Thyroid gland (tissue), 4 donors: ENCODE measurements around the gene LRRFIP1. TPM values are rescaled to one million over a fixed set of nuclear protein-coding genes. Genes with fewer than 3 reads are reported as not detected.

Experiments
- DNase-seq, 2 donors: peaks; one replicate each; pipeline ENCODE4 v3.0.0-alpha.2; 2019
- H3K27ac ChIP-seq, 3 donors: fragments of 200-600 bp; sonication (generic); 1 replicate in 2 of 3; 2 replicates in 1 of 3; pipeline ENCODE4 v1.5.1; 2016 to 2019; ENCODE audit warnings: mild to moderate bottlenecking in 1 of 3, moderate library complexity in 1 of 3
- H3K27me3 ChIP-seq: fragments of 200-600 bp; sonication (generic); one replicate; pipeline ENCODE4 v1.5.1; 2019
- H3K36me3 ChIP-seq, 2 donors: fragments of 200-600 bp; sonication (generic); one replicate each; pipeline ENCODE4 v1.5.1; 2016 to 2019
- H3K4me1 ChIP-seq, 2 donors: fragments of 200-600 bp; sonication (generic); one replicate each; pipeline ENCODE4 v1.5.1; 2017 to 2019
- H3K4me3 ChIP-seq, 3 donors: fragments of 200-600 bp; sonication (generic); replicated peaks in 1 of 3; 1 replicate in 2 of 3; 2 replicates in 1 of 3; pipeline ENCODE4 v1.5.1; 2016; ENCODE audit warnings: mild to moderate bottlenecking in 1 of 3
- H3K9me3 ChIP-seq: fragments of 200-600 bp; sonication (generic); one replicate; pipeline ENCODE4 v1.5.1; 2017
- POLR2A ChIP-seq, 2 donors: fragments of 450-650 bp; IDR thresholded peaks; one replicate each; pipeline ENCODE4 v1.6.1; 2017; ENCODE audit warnings: antibody characterized with exemption in 2 of 2, mild to moderate bottlenecking in 2 of 2, moderate library complexity in 1 of 2
- WGBS, 2 donors: methylation state at CpG; one replicate each; pipeline ENCODE4 v1.1.5; 2017; 5-methylcytosine and 5-hydroxymethylcytosine counted together
- intact Hi-C: fragments of 100-400 bp; cut with DNase I; formaldehyde crosslinking; loops from one replicate; pipeline ENCODE4 v1.15.1; 2023
- total RNA-seq, 4 donors: library from RNA; depleted of rRNA; stranded (reverse); fragments of >200 nt; gene quantifications; one replicate each; pipeline ENCODE4 v1.2.3, GENCODE V29; 2016
- TF ChIP-seq, protein P1 (sequence below), 6 experiments: fragments of 200-600 bp in 3 of 6; fragments of 450-650 bp in 3 of 6; sonication (generic) in 3 of 6; IDR thresholded peaks; one replicate each; pipeline ENCODE4 v1.5.1; 2016 to 2019; ENCODE audit warnings: antibody characterized with exemption in 6 of 6, mild to moderate bottlenecking in 2 of 6, inconsistent platforms in 1 of 6, moderate library complexity in 1 of 6

Gene LRRFIP1
- total RNA-seq, 4 donors from 2014 or later = 76.1 to 113 (median 96.6) TPM

DNA sequence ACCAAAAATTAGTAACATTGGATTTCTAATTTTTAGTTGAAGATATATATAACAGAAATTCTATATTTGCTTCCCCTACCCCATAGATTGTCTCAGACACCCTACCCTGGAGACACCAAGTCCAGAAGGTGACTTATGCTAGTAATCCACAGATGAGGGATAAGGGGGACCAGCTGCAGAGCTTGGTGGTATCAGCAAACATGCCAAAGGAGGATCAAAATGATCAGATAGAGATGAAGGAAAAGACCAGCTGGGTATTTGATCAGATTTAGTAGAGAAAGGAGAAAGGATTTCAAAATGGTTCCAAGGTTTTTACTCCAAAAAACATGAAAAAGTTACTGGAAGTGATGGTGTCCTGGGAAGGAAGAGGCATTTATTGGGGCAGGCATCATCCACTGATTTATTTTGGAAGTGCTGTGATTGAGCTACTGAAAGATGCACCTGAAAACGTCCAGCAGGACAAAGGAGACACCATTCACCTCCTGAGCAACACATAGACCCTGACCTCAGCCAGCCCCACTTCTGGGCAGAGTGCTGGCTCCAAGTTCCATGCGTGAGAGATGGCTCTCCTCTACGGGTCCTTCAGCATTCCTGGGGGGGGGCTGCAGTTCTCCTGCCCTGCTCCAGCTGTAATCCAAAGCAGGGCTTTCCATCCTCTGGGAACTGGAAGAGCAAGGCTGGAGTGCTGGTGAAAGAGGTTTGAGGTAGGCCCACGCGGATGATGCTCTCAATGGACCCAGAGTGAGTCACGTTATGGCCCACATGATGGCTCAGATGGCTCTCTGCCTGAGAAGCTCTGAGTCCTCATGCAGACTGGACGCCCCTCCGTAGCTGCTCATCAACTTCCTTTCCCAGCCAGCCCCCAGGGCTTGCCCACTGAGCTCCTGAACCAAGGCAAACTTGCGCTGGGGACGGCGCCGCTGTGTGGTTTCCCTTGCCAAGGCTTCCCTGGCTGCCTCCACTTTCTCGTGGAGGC, 3.7 kb upstream of the LRRFIP1 start:
- no peak for DNase-seq
- Histone ChIP-seq H3K27ac (no peak overlapping the region), H3K4me1 (peaks cover 10 to 18% of the 10 kb centered on the region in 2 donors), H3K36me3 (no peaks in the 10 kb centered on the region), H3K9me3 (no peaks in the 10 kb centered on the region), H3K27me3 (no peaks in the 10 kb centered on the region), H3K4me3 (no peak overlapping the region)
- intact Hi-C loops = no loop called here
- 70 to 77% methylated on average over 10 to 12 of the region's 13 CpGs for WGBS, 2 donors
- TF ChIP-seq, protein P1, sequence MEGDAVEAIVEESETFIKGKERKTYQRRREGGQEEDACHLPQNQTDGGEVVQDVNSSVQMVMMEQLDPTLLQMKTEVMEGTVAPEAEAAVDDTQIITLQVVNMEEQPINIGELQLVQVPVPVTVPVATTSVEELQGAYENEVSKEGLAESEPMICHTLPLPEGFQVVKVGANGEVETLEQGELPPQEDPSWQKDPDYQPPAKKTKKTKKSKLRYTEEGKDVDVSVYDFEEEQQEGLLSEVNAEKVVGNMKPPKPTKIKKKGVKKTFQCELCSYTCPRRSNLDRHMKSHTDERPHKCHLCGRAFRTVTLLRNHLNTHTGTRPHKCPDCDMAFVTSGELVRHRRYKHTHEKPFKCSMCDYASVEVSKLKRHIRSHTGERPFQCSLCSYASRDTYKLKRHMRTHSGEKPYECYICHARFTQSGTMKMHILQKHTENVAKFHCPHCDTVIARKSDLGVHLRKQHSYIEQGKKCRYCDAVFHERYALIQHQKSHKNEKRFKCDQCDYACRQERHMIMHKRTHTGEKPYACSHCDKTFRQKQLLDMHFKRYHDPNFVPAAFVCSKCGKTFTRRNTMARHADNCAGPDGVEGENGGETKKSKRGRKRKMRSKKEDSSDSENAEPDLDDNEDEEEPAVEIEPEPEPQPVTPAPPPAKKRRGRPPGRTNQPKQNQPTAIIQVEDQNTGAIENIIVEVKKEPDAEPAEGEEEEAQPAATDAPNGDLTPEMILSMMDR (IDR thresholded peaks at IDR 0.05) = no peak
- TF ChIP-seq POLR2A (IDR thresholded peaks at IDR 0.05) = no peak

DNA sequence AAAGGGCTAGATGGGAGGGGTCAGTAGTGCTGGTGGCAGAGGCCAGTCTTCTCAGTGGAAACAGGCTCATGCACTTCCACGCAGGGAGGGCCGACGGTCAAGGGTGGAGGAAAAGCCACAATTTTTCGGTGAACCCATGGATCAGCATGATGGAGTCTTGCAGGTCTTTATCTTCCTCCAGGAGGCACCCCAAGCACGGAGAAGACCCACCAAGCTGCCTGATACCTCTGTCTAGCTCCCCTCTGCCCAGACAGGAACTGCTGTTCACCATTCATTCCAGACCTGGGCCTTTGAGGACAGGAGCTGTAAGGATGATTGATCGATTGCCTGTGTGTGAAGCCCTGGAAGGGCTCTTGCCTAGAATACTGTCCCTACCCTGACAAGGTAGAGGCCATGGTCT, 2.8 kb upstream of the LRRFIP1 start:
- intact Hi-C loops = no loop called here

DNA sequence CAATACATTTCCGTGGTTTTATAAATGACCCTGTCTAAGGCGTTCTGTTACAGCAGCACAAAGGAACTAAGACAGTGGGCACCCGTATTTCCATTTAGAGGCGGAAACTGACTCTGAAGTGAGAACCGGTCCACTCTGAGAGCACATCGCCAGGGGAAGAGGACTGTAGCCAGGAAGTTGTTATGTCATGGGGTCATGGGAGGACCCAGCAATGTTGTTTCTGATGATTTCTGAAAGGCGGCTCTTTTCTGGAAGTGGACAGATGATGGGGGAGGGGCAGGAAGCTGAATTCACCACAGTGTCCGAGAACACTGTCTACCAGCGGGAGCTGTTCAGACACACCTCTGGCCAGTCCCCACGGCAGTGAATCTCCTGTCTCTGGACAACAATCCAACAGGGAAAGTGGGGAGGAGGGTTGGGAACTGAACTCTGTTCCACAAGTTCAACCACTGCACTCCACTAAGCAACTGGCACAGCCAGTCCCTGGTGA, 2.1 kb upstream of the LRRFIP1 start:
- Histone ChIP-seq H3K4me1 (peaks cover 14 to 30% of the 10 kb centered on the region in 2 donors), H3K9me3 (no peaks in the 10 kb centered on the region), H3K27ac (peak overlapping the region in 2 of 3 donors; percentile 68 to 71), H3K36me3 (no peaks in the 10 kb centered on the region), H3K4me3 (no peak overlapping the region), H3K27me3 (no peaks in the 10 kb centered on the region)
- peak; percentile 30 to 38 for DNase-seq
- TF ChIP-seq POLR2A (IDR thresholded peaks at IDR 0.05) = no peak
- TF ChIP-seq, protein P1 (IDR thresholded peaks at IDR 0.05) = no peak
- intact Hi-C loops = loop anchor here (5.0 kb wide), 1 partner anchor 48 kb away; no protein-coding TSS in a partner anchor
- 77 to 78% methylated on average over 9 to 10 of the region's 10 CpGs for WGBS, 2 donors

More for the DNA sequence above, 2.8 kb upstream of the LRRFIP1 start:
- no peak overlapping the region for H3K4me3 ChIP-seq
- H3K27ac ChIP-seq = peak overlapping the region in 2 of 3 donors; percentile 68 to 71
- peaks cover 14 to 25% of the 10 kb centered on the region in 2 donors for H3K4me1 ChIP-seq
- no peak for TF ChIP-seq POLR2A (IDR thresholded peaks at IDR 0.05)
- TF ChIP-seq, protein P1 (IDR thresholded peaks at IDR 0.05) = no peak
- H3K9me3 ChIP-seq = no peaks in the 10 kb centered on the region
- no peaks in the 10 kb centered on the region for H3K36me3 ChIP-seq
- H3K27me3 ChIP-seq = no peaks in the 10 kb centered on the region
- DNase-seq = no peak
- 92 to 96% methylated on average over 6 of the region's 6 CpGs for WGBS, 2 donors

DNA sequence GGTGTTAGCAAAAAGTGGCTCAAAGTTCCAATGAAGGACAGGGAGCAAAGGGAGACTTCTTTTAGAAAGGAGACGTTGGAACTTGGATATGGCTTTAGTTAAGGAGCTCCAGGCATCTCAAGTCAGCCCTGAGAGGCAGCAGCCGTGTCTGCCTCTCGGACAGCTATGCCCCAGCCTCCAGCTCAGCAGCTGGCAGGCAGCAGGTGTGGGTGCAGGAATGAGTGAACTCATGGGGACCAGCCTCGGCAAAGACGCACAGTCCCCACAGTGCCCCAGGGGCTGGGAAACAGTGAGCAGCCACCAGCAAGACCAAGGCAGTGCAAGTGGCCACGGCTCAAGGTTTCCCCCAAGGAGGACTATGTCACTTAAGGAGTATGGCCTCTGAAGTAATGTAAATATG, 1.6 kb upstream of the LRRFIP1 start:
- TF ChIP-seq, protein P1 (IDR thresholded peaks at IDR 0.05) = no peak
- no peak for TF ChIP-seq POLR2A (IDR thresholded peaks at IDR 0.05)
- DNase-seq = no peak
- 60 to 85% methylated on average over 5 to 6 of the region's 6 CpGs for WGBS, 2 donors

More for the DNA sequence above, 1.6 kb upstream of the LRRFIP1 start:
- no peaks in the 10 kb centered on the region for H3K27me3 ChIP-seq
- H3K27ac ChIP-seq = peak overlapping the region in 2 of 3 donors; percentile 68 to 71
- H3K36me3 ChIP-seq = no peaks in the 10 kb centered on the region
- no peak overlapping the region for H3K4me3 ChIP-seq
- H3K4me1 ChIP-seq = peaks cover 19 to 35% of the 10 kb centered on the region in 2 donors
- no peaks in the 10 kb centered on the region for H3K9me3 ChIP-seq
- intact Hi-C loops = loop anchor here (5.0 kb wide), 1 partner anchor 48 kb away; no protein-coding TSS in a partner anchor
